Occipital lobe (tissue), 2 donors: Measurements from ENCODE around the gene BLMH. TPM values are rescaled to one million over a fixed set of nuclear protein-coding genes. Genes with fewer than 3 reads are reported as not detected.

Source experiments
- DNase-seq: peaks from one replicate; lab custom pipeline; 2025; lab: John Stamatoyannopoulos, UW
- total RNA-seq: library from RNA; depleted of rRNA; stranded (reverse); fragments of >200 nt; gene quantifications from one replicate; pipeline ENCODE4 v1.2.3, GENCODE V29; 2014

The BLMH gene, protein sequence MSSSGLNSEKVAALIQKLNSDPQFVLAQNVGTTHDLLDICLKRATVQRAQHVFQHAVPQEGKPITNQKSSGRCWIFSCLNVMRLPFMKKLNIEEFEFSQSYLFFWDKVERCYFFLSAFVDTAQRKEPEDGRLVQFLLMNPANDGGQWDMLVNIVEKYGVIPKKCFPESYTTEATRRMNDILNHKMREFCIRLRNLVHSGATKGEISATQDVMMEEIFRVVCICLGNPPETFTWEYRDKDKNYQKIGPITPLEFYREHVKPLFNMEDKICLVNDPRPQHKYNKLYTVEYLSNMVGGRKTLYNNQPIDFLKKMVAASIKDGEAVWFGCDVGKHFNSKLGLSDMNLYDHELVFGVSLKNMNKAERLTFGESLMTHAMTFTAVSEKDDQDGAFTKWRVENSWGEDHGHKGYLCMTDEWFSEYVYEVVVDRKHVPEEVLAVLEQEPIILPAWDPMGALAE
- total RNA-seq, result 37.6 TPM

DNA sequence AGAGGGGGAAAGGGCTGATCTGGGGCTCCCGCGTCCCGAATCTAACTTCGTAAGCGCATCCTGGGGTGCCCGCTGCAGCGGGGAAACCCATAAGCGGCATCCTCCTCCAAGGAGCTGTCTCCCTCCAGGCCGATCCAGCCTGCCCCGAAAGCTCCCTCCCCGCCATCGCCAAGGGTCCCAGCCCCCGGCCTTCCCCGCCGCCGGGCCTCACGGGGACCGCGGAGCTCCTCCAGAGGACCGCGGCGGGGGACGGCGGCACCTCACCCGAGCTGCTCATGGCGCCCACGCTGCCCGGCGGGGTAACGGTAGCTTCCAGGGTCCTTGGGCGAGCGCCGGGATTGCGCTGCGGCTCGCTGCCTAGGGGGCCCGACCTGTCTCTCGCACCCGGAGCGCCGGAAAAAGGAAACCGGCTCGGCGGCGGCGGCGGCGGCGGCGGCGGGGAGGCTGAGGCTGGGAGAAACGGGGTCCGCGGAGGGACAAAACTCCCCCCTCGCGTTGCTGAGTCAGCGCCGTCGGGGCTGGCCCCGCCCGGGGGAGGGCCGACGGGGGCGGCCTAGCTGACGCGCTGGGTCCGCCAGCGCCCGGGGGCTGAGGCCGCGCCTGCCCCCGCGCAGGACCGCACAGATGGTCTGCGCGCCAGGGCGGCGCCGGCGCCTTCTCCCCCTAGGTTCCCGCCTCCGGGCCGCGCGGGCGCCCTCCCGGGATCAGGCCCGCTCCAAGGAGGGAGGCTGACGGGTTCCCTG, at the start of gene BLMH:
TSS of gene BLMH (minus strand) at position 402 of the 743 bp plus-strand sequence. CDS start at position 277, 125 bp downstream.
- DNase-seq, result peak; percentile 48

DNA sequence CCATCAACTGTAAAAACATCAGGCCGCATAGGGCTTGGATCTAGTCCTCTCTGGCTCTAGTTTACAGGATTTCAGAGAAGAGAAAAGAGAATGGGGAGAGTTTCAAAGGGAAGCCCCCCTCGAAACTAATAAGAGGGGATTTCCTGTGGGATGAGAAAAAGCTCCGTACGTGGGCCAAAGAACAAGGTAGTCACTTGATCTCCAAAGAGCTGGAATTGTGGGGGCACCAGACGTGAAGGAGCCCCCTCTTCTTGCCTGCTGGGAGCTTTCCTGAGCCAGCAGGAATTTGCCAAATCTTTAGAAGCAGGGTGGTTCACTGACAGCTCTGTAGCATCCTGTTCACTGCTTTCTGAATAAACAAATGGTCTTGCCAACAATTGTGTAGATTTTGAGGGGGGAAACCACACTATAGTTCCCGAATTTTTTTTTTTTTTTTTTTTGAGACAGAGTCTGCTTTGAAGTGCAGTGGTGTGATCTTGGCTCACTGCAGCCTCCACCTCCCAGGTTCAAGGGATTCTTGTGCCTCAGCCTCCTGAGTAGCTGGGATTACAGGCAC, 49.1 kb upstream of the BLMH start:
- no peak for DNase-seq

DNA sequence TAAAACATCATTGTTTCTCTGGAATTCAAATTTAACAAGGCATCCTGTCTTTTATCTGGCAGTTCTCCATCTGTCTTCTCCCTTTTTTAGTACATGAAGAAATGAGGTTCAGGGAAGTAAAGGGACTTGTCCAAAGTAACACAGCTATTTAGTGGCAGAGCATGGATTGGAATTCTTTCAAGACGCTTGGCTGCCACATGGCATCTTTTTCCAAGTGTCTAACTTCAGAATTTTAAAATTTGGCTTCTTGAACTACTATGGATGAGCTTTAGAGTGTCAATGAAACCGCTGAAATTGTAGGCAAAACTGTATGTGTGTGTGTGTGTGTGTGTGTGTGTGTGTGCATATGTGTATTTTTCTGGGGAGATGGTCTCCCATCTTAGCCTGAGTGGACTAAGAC, 47.3 kb upstream of the BLMH start:
- no peak for DNase-seq

DNA sequence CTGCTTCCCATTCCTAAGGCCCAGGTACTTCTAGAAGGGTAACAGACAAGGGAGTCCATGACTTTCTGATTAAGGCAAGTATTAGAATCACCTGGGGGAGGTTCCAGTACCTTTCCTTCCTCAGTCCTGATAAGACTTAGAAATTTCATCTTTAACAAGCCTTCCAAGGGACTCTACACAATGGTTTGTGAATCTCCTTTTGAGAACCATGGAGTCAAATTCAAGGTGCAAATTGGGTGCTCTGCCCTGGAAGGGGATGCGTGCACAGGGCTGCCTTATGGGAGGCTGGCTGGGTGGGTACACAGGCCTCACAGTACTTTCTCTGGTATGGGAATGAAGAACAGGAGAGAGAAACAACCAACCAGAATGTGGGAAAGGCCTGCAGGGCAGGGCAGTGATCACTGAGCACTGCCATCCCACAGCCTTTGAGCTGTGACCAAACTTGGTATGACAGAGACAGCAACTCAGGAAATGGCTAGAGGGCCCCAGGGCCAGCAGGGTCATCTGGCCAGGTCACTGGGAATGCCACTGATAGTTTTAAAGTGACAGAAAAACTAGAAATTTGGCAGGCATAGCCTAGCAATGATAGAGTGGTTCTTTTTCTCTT, 45.8 kb upstream of the BLMH start:
- DNase-seq, result no peak

DNA sequence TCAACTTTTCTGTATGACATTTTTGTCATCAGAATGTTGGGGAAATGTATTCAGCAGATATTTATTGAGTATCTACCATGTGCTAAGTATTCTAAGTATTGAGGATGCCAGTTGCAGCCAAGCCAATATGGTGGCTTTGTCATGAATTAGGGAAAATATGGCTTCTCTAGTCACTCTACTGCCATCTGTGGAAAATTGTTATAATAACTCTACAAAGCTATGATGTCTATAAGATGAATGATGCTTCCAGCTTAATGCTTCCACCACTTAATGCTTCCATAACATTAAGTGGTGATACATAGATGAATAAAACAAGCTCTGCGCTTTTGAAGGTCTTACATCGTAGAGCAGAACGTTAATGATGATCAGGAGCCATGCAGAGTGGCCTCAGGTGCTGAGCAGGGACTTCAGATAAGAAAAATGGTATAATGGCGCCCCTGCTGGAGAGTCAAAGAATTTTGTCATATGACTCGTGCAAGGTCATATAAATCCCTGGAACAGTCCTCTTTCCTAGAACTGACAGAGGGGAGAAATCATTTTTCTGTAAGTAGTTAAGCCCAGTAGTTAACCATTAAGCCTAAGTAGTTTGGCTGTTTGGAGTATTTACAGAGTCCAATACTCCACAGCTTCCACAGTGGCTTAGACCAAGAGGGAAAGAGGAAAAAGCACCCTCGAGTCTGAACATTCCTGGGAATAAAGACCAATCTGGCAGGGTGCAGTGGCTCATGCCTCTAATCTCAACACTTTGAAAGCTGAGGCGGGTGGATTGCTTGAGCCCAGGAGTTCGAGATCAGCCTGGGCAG, 44.8 kb upstream of the BLMH start:
- DNase-seq, result no peak

DNA sequence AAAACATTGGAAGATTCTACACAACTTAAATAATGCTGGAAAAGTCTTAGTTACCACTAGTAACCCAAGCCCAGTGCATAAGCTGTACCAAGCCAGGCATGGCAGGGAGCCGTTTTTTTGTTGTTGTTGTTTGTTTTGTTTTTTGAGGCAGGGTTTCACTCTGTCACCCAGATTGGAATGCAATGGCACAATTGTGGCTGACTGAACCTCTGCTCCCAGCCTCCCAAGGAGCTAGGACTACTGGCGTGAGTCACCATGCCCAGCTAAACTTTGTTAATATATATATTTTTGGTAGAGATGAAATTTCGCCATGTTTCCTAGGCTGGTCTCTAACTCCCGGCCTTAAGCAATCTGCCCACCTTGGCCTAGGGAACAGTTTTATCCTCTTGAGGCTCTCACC, 42.7 kb upstream of the BLMH start:
- DNase-seq, result no peak

DNA sequence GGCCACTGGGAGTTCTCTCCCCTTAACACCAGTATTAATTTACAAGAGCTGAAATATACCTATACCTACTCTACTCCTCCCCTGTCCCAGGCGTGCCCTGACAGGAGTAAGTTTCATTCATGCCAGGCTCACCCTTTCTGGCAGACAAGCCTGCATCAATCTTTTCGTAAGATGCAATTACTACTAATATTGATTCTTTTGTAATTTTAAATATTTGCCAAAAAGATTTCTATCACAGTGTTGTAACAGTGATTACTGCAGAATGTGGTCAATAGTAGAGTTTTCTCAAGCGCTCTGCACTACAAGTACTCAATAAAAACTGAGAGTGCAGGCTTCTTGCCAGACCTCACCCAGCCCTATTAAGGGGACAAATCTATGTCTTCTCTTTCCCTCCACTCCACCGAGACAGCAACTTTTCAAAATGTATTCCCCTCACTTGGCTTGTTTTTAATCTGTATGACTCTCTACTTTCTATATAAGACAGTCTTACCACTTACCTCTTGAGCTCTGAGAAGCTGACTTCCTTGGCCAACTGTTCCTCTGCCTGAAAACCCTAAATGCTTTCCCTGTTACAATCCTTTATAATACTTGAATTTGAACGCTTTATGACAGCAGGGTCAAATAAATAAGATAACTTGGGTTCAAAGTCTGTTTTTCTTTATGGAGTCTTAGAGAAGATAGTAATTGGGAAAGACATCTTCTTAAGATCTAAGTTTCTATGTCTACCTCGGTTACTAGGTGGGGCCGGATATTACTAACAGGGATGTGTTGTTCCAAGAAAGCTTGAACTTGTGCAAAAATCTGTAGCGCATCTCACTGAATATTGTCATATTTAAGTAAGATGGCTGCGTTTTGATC, 42.0 kb upstream of the BLMH start, which contains the start of gene TMIGD1:
TSS of gene TMIGD1 (minus strand) at position 555 of the 858 bp plus-strand sequence. CDS start 1,924 bp downstream, outside the sequence.
- DNase-seq, result no peak

DNA sequence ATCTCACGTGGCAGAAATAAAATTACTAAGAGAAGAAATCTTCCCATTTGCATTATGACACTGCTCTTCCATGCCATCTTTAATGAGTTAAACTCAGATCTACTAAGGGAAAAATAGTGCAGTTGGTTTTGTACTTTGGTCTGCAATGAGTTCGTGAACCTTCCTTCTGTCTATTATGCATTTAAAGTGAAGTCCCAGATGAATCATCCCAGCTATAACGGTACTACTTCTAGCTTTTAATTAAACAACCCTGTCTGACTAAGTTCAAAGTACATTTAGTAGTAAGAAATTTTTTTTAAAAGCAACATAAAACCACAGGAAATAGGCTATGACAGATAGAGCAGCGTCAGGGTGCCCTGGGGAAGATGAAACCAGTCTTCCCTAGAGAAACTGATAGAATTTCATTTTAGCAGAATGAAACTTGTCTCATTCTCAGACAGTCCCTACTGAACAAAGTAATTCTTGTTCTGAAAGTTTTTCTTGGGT, 40.4 kb upstream of the BLMH start:
- DNase-seq, result no peak

DNA sequence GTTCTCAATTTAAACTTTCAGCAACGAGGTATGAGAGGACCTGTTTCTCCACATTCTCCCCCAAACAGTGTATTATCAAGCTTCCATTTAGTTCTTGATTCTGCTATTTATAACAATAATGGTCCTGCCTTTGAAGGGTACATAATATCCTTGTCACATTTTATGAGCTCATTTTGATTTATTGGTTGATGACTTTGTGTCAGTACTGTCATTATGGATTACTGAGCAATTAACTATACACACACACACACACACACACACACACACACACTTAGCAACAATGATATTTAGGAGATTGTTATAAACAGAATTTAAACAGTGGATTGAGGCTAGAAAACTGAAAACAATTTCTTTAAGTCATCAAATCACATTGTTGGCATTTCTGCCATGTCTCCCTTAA, 35.1 kb upstream of the BLMH start:
- no peak for DNase-seq

DNA sequence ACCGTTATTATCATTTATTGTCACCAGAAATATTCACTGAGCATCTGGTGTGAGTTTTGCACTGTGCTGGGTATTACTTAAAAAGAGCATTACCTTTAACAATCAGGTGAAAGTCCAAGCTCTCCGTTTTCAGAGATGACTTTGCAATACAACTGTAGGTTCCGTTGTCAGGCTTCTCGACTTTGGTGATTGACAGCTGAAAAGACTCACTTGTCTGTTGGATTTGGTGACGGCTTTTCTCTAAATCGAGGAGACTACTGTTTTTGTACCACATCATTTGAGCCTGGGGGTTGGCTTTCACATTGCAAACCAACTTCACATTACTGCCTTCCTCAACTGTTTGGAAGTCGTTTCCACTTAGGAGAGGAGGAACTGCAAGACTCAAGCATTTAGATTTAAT, 33.0 kb upstream of the BLMH start:
- DNase-seq, result no peak

DNA sequence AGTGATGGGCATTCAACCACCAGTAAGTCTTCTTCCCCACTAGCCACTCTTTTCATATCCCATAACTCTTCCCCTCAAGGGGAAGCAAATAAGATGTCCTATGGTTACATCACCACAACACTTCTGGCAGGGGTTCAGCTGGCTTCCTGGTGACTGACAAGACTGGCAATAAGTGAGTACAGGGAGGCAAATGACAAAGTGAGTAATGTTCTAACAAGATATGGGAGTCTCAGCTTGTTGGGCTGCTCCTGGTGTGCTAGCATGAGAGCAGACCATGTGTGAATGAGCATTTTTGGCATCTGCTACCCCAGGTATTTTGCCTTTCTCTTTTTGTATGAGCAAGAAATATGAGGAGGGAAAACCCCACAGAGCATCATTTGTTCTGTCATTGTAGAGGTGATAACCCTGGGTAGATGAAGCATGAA, 32.2 kb upstream of the BLMH start:
- DNase-seq, result no peak

DNA sequence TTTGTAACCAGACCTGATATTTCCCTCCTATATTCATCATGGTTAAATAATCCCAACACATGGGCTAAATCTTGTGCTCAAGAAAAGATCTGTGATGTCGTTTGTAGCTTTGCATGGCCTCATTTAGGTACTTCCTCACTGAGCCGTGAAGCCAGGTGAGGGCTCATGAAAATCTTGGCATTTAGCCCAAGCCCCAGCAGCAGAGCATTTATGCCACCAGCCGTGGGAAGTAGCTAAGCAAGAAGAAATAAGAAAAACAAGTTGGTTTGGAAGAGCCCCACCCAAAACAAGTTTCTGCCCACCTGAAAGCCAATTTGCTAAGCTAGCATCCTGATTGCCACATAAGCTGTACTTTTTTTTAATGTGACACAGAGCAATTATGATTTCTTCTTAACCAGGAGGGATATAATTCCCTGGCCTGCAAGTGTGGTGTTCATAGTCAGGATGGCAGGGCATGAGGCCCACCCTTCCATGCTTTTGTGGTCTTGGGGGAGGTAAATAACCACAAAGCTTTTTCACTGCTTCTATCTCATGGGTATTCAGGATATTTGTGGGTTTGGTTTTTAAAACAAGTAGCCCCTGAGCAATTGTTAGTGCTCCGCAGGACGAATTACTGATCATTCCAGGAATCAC, 31.6 kb upstream of the BLMH start:
- no peak for DNase-seq

DNA sequence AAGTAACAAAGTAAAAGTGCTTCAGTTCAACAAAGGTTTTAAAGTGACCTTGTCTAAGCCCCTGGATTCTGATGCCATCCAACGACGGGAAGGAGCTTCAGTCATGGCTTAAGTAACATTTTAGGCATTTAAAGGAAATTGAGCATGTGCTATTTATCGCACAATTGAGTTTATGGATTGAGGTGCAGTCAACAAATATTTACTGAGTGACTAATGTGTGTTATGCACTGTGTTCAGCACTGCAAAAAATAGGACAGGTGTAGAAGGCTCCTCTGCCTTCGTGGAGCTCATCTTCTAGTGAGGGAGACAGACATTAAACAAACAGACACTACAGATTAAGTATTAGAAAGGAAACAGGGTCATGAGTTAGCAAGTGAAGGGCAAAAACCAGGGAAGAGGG, 29.6 kb upstream of the BLMH start:
- DNase-seq, result no peak

DNA sequence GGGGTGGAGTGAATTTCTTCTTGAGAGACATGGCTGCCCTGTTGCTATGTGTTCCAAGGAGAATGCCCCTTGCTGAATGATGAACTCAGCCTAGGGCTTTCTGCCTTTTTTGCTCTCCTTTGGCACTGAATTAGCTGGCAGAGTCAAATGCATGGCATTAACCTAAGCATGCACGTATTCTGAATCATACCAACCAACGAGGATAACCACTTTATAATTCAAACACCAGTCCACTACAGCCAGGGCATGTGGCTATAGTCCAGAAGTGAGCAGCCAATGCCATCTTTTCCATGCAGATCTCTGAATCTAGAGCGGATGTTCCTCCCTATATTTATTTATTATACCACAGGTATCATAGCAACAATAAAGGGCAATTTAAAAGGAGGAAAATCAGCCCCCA, 26.4 kb upstream of the BLMH start:
- no peak for DNase-seq

DNA sequence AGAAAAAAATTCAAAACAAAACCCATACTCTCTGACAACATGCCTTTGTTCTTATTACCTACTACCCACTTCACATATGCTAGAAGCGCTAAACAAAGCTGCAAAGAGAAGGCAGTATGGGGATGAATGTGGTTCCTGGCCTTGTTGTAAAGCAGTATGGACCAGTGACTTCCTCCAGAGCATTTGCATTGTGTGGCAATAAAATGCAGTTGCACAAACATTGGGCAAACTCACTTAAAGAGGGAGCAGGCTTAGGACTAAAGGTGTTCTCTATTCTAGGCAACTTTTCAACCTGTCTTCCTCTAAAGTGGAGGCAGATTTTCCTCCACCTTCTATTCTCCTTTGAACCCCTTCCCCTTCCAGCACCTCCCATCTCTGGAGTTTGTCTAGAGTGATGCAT, 25.0 kb upstream of the BLMH start:
- no peak for DNase-seq

DNA sequence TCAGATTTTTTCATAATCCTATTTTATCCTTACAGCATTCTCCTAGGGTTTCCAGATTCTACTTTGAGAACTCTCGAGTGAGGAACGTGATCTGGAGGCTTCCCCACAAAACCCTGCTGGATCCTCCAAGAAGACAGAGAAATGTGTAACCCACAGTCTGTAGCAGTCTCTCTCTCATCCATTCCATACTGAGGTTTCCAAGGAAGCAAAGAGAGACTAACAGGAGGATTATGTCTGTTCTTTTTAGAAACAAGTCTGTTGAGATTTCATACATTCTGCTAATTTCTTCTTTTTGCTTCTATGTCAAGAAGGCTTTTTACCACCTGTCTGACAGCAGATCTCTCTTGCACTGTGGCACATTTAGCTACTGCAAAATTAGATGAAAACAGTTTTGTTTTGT, 23.4 kb upstream of the BLMH start:
- no peak for DNase-seq

DNA sequence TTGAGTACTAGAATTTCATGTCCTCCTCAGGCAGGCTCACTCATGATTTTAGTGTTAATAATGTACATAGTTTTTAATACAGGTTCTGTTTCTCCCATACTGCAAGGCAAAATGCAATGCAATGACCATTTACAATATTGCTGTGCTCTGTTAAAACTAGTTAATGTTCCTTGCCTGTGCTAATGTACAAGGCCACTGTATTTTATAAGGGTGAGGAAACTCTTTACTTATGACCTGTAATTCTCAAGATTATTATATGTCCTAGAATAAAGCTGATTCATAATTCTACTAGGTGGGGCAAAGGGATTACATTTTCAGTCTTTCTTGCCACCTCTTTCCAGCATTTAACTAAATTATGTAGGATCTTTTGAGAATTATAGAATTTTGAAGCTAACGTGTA, 22.7 kb upstream of the BLMH start:
- DNase-seq, result no peak

DNA sequence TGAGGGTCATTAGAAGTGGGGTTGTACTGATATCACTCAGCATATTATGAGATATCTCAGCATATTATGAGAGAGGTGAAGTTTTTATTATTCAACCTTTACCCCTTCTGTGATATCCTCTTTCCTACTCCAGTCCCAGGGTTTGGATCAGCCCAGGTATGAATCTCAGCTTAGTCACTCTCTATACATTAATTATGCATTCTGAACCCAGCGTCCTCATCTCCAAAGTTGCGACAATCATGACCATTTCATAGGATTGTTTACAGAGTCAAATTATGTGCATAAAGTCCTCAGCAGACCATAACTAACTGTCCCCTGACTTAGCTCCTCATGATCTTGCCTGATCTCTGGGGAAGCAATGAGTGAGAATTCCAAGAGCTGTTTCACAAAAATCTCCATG, 20.5 kb upstream of the BLMH start:
- no peak for DNase-seq

DNA sequence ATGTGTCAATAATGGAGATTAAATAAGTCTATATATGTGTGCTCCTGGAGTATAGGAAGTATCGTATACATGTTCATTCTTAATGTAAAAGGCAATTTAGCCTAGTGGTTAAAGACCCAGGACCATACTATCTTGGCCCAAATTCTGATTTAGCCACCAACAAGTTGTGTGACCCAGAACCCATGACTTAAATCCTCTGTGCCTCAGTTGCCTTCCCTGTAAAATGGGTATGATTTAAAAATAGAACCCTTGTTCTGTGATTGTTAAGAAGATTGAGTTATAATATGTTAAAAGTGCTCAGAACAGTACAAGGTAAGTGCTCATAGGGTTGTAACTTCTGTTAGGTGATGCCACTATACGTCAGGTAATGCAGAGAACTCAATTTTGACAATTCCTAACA, 18.8 kb upstream of the BLMH start:
- DNase-seq, result no peak

DNA sequence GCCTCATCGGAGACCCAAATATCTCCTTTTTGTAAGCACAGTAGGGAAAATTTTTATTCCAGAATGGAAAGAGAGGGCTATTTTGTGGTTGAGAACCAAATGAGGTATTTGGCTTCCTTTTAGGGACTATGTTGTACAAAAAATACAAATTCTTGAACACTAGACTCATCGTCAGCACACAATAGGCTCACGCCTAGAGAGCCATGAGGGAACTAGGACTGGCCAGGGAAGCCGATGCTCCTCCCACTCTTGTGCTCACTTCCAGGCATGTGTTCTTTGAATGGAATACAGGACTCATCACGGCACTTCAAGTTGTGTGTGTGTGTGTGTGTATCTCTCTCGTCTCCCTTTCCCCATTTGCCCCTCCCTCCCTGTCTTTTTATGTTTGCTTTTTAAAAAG, 17.8 kb upstream of the BLMH start:
- no peak for DNase-seq
